NOMO-1 treated with DMSO at 0.1 percent for 48 hours (cell line): ENCODE measurements around the gene SBK3.
"Not testable (repeated sequence)": the region's sequence is repeated elsewhere in the genome, so short reads cannot be mapped to it uniquely, and the experiment has no call there.

Experiments used
- DNase-seq: peaks from one replicate; lab custom pipeline; 2025; ENCODE audit not compliant: unreplicated experiment; lab: John Stamatoyannopoulos, UW

The SBK3 gene

DNA sequence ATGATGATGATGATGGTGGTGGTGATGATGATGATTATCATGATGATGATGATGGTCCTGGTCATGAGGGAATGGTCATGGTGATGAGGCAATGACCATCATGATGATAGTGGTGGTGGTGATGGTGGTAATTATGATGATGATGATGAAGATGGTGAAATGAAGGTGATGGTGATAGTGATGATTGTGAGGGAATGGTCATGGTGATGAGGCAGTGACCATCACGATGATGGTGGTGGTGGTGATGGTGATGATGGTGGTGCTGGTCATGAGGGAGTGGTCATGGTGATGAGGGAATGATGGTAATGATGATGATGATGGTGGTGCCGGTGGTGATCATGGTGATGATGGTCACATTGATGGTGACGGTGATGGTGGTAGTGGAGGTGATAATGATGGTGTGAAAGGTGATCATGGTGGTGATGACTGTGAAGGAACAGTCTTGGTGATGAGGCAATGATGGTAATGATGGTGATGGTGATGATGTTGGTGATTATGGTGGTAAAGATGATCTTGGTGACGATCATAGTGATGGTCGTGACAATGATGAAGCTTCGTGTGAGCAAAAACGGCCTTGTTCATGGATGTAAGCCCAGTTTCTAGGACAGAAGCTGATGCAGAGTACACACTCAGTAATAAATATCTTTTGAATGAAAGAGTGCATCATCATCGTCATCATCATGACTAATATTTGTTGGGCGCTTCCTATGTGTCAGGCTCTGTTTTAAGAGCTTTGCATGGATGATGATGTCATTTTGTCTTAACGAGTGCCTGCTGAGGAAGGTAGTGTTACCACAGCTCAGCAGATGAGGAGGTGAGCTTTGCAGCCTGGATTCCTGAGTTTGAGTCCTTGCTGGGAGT is 25.7 kb downstream of the SBK3 start:
- DNase-seq = no peak

DNA sequence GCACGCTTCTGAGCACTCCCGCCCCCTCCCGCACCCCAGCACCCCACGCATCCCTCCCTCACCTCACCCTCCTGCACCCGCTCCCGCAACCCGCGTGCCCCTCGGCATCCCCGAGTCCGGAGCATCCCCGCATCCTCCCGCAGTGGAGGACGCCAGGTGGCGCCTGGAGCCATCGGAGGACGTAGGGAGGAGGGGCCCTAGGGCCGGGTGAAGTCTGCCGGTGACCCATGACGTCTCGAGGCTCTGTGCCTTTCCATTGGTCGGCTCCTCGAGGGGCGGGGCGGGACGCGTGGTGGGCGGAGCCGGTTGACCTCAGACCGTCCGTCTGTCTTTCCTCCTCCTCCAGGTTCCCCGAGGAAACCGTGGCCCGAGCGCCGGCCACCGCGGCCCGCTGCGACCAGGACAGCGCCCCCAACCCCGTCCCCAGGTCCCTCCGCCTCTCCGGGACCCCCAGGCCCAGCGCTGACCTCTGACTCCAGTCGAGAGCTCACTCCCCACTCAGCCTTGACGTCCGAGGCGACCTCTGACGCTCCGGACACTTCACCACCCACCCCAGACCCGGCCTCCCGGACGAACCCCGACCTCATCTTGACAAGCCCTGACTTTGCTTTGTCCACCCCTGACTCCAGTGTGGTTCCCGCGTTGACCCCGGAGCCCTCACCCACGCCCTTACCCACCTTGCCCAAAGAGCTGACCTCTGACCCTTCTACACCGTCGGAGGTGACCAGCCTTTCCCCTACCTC is 28.3 kb downstream of the SBK3 start:
- DNase-seq = peak; percentile 87

DNA sequence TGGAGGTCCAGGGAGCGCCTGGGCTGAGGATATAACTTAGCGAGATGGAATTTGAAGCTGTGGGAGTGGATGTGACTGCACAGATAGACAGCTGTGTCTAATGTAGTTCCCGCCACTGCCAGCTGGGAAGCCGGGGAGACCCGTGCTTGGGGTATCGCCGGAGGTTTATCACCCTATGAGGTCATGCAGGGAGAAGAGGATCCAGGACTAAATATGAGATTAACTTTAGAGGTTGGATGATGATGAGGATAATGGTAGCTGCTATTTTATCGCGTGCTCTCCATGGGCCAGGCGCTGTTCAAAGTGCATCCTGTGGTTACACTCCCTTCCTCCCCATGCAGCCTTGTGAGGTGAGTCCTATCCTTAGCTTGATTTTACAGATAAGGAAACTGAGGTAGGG is 37.2 kb downstream of the SBK3 start:
- DNase-seq = no peak

DNA sequence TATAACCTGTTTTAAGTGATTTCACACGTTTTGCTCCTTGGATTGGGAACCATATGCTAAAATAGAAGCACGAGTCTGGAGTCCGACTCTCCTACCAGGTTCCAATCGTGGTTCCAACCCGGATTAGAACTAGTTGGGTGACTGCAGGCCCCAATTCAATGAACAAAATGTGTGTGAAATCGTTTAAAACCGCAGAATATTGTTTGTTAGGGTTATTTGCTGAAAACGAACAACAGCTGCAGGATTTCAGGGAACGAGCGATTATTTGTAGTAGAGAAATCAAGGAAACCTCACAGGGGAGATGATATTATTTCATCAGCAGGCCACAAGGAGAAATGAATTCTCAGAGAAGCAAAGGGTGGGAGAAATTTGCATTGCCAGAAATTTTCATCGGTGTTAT is 40.4 kb downstream of the SBK3 start:
- DNase-seq = no peak

DNA sequence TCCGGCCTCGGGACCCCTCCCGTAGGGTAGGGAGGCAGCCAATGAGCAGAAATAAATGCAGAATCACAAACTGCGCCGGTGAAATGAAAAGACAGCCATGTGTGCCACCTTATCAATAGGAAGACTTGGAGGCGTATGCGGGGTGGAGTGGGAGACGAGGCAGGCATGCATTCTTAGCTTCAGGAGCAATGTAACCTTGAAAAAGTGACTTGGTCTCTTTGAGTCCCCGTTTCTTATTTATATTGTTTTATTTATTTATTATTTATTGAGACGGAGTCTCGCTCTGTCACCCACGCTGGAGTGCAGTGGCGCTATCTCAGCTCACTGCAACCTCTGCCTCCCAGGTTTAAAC is 41.1 kb downstream of the SBK3 start:
- no peak for DNase-seq

DNA sequence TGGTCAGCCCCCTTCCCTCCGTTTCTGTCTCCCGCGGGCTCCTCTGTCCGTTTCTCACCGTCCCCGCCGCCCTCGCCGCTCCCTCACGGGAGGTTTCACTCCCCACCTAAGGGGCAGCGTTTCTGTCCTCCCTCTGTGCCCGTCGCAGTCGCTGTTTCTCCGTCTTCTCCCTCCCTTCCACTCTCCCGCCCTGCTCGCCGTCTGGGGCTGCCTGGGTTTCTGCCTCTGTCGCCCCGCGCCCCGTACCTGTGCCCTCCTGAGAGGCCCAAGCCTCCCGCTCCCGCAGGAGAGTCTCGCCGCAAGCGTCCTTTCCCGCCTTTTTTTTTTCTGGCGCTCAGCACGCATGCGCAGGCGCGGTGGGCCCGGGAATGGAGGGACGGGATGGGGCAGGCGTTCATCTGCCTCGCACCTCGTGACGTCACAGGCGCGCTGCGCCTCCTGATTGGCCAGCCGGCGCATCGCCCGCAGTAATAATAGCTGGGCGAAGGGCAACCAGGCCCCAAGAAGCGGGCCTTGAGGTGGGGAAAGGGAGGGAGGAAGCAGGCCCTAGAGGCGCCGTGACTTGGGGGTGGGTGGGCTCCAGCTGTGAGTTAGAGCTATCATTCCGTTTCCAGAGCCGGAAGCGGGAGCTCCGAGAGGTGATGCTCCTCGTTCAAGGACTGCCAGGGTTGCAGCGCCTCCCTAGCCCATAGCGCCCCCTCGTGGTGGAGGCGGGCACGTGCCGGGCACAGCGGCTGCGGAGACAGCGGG is 41.7 kb downstream of the SBK3 start:
- DNase-seq = peak; percentile 87

DNA sequence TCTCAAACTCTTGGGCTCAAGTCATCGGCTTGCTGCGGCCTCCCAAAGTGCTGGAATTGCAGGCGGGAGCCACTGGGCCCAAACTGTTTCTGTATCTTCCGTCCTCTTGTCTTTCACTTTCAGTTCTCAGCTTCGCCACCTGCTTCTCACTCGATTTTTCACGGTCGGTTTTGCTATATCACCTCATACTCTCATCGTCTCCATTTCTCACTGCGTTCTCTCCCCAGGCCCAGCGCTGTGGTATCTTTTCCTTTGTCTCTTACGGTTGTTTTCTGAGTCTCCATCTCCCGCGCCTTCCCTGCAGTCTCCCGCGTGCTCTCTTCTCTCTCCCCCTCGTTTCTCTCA is 42.2 kb downstream of the SBK3 start:
- no peak for DNase-seq

DNA sequence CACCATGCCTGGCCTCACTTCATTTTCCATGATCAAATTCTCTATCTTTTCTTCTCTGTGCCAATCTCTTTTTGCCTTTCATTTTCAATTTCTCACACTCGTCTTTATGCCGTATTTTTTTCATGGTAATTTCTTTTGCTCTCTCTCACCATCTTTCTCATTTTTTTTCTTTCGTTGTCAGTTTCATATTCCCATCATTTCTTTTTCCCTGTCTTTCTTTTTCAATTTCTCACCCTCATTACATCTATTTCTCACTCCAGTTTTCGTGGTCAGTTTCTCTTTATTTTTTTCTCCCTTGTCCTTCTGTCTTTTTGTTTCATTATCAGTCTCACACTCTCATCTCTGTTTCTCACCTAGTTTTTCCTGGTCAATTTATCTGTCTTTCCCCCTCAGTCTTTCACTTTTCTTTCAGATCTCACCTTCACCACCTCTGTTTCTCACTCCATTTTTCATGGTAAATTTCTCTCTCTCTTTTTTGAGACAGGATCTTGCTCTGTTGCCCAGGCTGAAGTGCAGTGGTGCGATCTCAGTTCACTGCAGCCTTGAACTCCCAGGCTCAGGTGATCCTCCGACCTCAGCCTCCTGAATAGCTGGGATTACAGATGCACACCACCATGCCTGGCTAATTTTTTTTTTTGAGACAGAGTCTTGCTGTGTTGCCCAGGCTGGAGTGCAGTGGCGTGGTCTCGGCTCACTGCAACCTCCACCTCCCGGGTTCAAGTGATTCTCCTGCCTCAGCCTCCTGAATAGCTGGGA is 43.0 kb downstream of the SBK3 start:
- DNase-seq = no peak

DNA sequence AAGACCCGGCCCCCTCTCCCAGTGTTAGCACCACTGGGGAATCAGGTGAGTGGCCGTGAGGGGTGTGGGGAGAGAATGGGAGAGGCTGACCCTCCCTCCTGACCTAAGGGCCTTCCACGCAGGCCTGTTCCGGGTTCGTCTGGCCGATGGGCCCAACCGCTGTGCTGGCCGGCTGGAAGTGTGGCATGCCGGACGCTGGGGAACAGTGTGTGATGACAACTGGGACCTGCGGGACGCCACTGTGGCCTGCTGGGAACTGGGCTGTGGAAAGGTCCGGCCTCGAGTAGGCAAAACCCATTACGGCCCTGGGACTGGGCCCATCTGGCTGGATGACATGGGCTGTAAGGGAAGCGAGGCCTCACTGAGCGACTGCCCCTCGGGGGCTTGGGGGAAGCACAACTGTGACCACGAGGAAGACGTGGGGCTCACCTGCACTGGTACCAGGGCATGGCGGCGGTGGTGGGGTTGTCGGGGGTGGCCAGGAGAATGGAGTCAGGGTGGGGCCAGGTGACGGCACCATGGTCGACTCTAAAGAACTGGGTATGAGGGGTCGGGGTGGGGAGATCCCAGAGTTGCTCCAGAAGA is 44.9 kb downstream of the SBK3 start:
- DNase-seq = no peak

DNA sequence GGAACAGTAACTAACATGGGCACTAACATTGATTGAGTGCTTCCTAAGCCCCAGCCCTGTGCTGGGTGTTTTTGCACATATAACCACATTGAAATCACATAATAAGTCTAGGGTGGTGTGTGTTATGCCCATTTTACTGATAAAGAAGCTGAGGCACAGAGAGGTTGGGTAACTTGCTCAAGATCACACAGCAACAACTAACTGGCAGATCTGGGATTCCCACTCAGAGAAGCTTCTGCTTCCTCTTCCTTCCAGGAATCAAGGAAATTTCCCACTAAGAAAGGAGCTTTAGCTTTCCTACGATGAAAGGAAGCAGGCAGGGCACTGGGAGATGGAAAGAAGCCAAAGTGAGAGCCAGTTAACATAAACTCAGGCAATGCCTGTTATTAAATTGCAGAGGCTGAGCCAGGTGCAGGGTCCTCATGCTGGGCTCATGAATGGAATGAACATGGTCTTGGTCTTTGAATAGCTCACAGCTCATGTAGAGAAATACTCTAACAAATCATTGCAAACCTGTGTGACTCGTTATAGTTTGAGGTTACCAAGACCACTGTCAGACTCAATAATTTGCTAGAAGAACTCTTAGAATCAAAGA is 47.0 kb downstream of the SBK3 start:
- DNase-seq = no peak

DNA sequence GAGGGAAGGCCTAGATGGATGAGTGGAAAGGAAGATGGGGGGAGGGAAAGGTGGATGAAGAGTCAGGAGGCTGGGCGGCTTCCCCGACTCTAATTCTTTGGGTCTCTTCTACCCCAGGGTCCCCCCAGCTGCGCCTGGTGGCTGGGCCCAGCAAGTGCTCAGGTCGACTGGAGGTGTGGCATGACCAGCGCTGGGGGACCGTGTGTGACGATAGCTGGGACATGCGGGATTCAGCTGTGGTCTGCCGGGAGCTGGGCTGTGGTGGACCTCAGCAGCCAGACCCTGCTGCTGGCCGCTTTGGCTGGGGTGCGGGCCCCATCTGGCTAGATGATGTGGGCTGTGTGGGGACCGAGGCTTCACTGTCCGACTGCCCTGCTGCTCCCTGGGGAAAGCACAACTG is 47.6 kb downstream of the SBK3 start:
- DNase-seq = no peak

DNA sequence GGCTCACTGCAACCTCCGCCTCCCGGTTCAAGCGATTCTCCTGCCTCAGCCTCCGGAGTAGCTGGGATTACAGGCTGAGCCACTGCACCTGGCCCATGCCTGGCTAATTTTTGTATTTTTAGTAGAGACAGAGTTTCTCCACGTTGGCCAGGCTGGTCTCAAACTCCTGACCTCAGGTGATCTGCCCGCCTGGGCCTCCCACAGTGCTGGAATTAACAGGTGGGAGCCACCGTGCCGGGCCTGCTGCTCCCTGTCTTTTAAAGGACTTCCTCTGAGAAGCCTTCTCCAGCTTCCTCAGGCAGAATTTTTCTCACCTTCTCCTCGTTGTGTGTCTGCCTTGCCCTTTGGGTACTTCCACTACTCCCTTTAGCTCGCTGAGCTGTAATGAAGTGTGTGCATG is 48.5 kb downstream of the SBK3 start:
- DNase-seq = not testable (repeated sequence)

DNA sequence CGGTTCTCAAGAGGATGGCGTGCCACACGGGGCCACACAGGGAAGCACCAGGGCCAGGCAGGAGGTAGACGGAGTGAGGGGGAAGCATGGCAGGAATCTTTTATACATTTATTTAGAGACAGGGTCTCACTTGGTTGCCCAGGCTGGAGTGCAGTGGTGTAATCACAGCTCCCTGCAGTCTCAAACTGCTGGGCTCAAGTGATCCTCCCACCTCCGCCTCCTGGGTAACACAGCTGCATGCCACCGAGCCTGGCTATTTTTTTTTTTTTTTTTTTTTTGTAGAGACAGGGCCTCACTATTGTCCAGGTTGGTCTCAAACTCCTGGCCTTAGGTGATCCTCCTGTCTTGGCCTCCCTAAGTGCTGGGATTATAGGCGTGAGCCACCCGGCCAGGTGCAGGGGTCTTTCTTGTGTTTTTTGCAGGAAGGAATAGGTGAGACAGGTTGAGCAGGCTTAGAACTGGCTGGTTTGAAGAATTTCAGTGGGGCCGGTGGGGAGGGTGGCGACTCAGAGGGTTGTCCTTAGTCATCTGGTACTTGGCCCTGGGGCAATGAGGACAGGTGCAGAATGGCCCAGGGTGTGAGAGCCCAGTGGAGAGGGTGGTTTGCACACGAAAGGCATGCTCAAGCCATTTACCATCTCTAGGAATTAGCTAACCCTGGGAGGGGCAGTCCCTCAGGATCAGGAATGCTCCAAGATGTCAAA is 49.5 kb downstream of the SBK3 start:
- no peak for DNase-seq

DNA sequence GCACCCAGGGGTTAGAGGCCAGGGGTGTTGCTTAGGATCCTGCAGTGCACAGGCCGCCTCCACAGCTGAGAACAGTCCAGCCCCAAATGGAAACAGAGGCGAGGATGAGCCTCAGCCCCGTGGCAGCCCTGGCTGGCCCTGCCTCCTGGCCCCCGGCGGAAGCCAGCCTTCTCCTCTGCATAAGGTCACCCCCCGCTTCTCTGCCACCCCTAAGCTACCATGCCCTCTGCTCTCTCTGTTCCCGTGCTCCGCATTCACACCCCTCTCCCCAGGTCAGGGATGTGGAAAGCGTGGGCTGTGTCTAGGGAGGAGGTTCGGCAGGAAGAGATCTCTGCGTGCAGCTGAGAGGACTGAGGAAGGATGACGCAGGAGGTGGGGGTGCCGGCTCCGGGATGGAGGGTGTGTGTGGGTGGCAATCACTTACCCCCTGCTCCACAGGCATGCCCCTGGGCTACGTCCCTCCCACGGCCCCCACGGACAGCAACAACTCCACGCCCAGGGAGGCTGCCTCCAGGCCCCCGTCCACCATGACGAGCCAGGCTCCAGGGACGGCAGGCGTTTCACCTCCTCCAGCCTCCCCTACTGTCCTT is 51.1 kb downstream of the SBK3 start:
- no peak for DNase-seq

DNA sequence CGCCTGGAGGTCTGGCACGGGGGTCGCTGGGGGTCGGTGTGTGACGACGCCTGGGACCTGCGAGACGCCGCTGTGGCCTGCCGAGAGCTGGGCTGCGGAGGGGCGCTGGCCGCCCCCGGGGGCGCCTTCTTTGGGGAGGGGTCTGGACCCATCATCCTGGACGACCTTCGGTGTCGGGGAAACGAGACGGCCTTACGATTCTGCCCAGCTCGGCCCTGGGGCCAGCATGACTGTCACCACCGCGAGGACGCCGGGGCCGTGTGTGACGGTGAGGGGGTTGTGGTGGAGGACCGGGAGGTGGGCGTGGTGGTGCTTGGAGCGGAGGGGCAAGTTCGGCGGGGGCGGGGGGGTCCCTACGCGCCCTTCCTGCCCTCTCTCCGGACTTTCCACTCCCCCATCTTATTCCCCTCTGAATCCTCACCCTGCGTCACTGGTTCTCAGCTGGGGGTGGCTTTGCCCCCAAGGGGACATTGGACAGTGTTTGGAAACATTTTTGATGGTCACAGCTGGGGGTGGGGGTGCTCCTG is 51.6 kb downstream of the SBK3 start:
- DNase-seq = no peak

DNA sequence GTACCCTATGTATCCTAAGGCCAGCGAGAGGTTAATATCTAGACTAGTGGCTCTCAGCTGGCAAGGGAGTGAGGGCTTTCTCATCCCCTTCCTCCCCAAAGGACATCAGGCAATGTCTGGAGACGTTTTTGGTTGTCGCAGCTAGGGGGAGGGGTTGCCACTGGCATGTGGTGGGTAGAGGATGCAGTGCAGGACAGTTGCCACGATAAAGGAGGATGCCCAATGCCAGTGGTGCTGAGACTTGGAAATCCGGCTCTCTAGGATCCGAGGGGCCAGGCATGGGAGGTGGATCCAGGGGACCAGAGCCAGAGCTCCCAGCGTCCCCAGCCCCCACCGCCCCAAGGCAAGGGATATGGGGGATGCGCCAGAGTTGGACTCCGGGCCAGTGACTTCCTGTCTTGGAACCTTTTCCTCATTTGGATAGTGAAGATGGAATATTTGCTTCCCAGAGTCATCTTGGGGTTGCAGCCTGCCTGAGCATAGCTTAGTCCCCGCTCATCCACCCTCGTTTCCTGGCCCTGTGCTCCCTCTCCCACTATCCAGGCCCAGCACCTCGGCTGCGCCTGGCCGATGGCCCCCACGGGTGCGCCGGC is 52.2 kb downstream of the SBK3 start:
- DNase-seq = no peak

DNA sequence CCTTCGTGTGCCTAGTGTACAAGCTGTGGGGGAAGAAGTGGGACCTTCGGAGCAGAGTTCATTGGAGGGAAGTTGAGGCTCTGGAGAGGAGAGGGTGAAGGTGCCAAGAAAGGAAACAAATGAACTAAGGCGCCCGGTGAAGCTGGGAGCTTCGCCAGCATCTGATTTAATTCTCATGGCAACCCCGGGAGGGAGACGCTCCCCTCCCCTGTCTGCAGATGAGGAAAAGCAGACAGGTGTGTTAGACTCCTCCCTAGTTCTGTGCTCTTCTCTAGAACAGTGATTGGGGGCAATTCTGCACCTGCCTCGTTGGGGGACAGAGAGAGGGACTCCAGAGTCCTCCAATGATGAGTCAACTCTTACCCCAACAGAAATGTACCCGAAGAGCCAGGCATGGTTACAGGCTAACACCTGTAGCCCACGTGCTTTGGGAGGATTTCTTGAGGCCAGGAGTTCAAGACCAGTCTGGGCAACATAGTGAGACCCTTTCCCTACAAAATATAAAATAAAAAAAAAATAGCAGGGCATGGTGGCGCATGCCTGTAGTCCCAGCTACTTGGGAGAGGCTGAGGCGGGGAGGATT is 52.9 kb downstream of the SBK3 start:
- DNase-seq = no peak

DNA sequence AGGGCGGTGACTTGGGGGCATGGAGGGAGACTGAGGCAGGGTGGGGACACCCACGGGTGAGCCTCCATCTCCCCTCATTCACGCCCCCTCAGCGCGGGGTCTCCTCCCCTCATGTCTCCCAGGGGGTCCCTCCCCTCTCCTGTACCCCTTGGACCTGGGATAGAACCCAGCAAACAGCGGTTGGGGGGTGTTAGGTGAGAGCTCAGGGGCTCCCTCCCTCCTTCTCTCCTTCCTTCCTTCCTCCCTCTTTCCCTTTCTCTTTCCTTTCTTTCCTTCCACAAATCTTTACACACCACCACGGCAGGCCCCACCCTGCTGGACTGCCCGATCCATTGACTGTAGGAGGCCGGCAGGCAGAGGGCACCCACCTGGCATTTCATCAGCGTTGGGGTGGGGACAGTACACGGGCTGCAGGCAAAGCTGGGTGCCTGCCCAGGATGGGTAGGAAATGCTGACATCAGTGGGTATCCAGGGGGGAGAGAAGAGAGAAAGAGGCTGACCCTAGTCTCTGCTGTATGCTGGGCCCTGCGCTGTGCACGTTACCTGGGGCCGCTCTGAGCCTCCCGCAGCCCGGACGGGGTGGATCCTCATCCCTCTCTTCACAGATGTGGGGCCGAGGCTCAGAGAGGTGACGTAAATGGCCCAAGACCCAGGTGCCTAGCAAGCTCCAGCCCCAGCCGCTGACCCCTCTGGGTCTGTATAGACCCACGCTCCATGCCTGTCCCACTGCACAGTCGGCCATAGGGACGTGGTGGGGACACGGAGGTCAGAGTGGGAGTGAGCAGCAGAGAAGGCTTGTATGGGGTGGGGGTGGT is 53.6 kb downstream of the SBK3 start:
- DNase-seq = no peak
